ENCODE measurements around the gene TMEM101. TPM values are rescaled to one million over a fixed set of nuclear protein-coding genes. Genes with fewer than 3 reads are reported as not detected.
A peak's percentile ranks its signal among the peaks of the same experiment; 100 is the strongest.

Gene TMEM101
- total and polyA plus RNA-seq, 12 donors: 15.6 to 26.4 (median 17.9) TPM

GRCh38 chr17:44029736-44030135 is 15.0 kb upstream of the TMEM101 start:
- peaks cover 0 to 8% (median 0%) of the 10 kb centered on the region in 9 donors for H3K4me1 ChIP-seq
- TF ChIP-seq, protein P1, sequence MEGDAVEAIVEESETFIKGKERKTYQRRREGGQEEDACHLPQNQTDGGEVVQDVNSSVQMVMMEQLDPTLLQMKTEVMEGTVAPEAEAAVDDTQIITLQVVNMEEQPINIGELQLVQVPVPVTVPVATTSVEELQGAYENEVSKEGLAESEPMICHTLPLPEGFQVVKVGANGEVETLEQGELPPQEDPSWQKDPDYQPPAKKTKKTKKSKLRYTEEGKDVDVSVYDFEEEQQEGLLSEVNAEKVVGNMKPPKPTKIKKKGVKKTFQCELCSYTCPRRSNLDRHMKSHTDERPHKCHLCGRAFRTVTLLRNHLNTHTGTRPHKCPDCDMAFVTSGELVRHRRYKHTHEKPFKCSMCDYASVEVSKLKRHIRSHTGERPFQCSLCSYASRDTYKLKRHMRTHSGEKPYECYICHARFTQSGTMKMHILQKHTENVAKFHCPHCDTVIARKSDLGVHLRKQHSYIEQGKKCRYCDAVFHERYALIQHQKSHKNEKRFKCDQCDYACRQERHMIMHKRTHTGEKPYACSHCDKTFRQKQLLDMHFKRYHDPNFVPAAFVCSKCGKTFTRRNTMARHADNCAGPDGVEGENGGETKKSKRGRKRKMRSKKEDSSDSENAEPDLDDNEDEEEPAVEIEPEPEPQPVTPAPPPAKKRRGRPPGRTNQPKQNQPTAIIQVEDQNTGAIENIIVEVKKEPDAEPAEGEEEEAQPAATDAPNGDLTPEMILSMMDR (IDR thresholded peaks at IDR 0.05): no peak
- no peaks in the 10 kb centered on the region for H3K27me3 ChIP-seq
- H3K9me3 ChIP-seq: no peaks in the 10 kb centered on the region
- H3K4me3 ChIP-seq: no peak overlapping the region
- ATAC-seq (no peak), DNase-seq (no peak)
- 79% methylated on average over 5 of the region's 5 CpGs for WGBS, 2 donors
- peaks cover 0 to 67% (median 12%) of the 10 kb centered on the region in 9 donors for H3K36me3 ChIP-seq
- intact Hi-C loops (cut with DNase I): no loop called here
- H3K27ac ChIP-seq: no peak overlapping the region

DNA sequence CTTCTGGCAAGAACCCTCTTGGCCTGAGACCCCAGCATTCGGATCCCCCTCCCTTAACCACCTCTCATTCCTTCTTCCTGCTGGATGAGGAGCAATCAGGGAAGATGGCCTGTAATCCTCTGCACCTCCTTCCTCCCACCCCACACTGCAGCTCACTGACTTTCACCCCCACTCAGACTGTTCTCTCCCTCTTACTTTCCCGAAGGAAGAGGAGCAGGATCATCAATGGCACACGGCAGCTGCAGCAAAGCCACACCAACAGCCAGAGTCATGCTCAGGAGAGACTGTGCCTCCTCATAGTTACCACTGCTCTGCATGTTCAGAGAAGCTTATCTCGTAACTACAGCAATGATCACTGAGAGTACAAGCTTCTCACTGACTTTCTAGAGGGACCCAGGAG is 10.1 kb upstream of the TMEM101 start:
- WGBS, 2 donors: 82 to 86% methylated on average over 4 of the region's 4 CpGs
- Histone ChIP-seq H3K9me3 (no peaks in the 10 kb centered on the region), H3K27ac (no peak overlapping the region), H3K4me3 (no peak overlapping the region), H3K36me3 (peaks cover 0 to 61% (median 0%) of the 10 kb centered on the region in 9 donors), H3K27me3 (no peaks in the 10 kb centered on the region), H3K4me1 (no peaks in the 10 kb centered on the region)
- no peak for DNase-seq
- TF ChIP-seq, protein P1 (IDR thresholded peaks at IDR 0.05): no peak
- no peak for ATAC-seq
- intact Hi-C loops (cut with DNase I): no loop called here

GRCh38 chr17:44024271-44024663 is 9.5 kb upstream of the TMEM101 start:
- intact Hi-C loops (cut with DNase I): no loop called here
- 53 to 58% methylated on average over 6 of the region's 6 CpGs for WGBS, 2 donors
- H3K4me3 ChIP-seq: no peak overlapping the region
- no peaks in the 10 kb centered on the region for H3K4me1 ChIP-seq
- DNase-seq: no peak
- H3K36me3 ChIP-seq: peaks cover 0 to 60% (median 0%) of the 10 kb centered on the region in 9 donors
- TF ChIP-seq, protein P1 (IDR thresholded peaks at IDR 0.05): no peak
- H3K27ac ChIP-seq: no peak overlapping the region
- H3K27me3 ChIP-seq: no peaks in the 10 kb centered on the region
- no peaks in the 10 kb centered on the region for H3K9me3 ChIP-seq
- peak in 3 of 8 donors; percentile 6 to 60 (median 8) for ATAC-seq

DNA sequence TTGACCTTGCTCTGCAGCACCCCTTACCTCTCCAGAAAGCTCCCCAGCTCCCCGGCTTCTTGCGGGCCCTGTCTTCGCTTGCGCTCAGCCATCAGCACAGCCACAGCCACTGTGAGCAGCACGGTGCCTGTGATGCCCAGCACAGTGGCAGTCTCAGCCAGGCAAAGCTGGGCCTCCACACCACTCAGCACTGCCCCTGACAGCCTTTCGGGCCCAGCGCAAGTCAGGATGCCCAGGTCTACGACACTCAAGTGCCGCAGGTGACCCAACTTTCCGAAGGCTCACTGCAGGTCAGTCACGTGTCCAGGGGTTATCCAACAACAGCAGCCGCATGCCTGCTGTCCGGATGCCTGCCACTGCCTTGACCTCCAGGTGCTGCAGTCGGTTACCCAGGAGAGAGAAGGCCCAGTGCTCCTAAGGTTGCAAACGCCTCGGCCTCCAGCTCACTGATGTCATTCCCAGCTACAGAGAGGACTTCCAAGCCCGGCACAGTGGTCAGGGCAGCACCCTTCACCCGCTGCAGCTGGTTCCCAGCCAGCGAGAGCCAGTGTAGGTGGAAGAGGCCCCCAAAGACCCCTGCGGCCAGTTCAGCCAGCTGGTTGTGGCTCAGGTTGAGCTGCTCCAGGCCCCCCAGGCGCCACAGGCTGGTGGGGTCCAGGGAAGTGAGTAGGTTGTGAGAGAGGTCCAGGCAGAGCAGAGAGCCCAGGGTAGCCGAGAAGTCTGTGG is 8.9 kb upstream of the TMEM101 start:
- TF ChIP-seq, protein P1 (IDR thresholded peaks at IDR 0.05): no peak
- 93% methylated on average over 22 of the region's 22 CpGs for WGBS, 2 donors
- Histone ChIP-seq H3K4me3 (no peak overlapping the region), H3K9me3 (no peaks in the 10 kb centered on the region), H3K27ac (no peak overlapping the region), H3K4me1 (no peaks in the 10 kb centered on the region), H3K27me3 (no peaks in the 10 kb centered on the region), H3K36me3 (peaks cover 0 to 55% (median 0%) of the 10 kb centered on the region in 9 donors)
- ATAC-seq (peak in 4 of 8 donors; percentile 17 to 45 (median 22)), DNase-seq (no peak)
- intact Hi-C loops (cut with DNase I): no loop called here
